HG03521 (cell line): Measurements from ENCODE around the gene BAG5.

Experiments
- ATAC-seq: cut with Tn5 transposase; IDR thresholded peaks from one replicate; pipeline ENCODE4 v1.9.1; 2021; ENCODE audit warnings: mild to moderate bottlenecking, moderate library complexity; ENCODE audit not compliant: unreplicated experiment

Gene BAG5

GRCh38 chr14:103535891-103536565 lies 26.4 kb downstream of the BAG5 start:
- no peak for ATAC-seq

GRCh38 chr14:103535081-103535890 lies 27.2 kb downstream of the BAG5 start:
- no peak for ATAC-seq

- ATAC-seq: no peak
Observed at GRCh38 chr14:103534576-103535061, 27.8 kb downstream of the BAG5 start.

- no peak for ATAC-seq
Observed at GRCh38 chr14:103533999-103534575, 28.4 kb downstream of the BAG5 start.

GRCh38 chr14:103533137-103533998 lies 29.1 kb downstream of the BAG5 start:
- ATAC-seq: no peak

GRCh38 chr14:103532216-103533136 lies 30.0 kb downstream of the BAG5 start:
- no peak for ATAC-seq

GRCh38 chr14:103531421-103532215 lies 30.8 kb downstream of the BAG5 start:
- ATAC-seq: no peak

- no peak for ATAC-seq
Observed at GRCh38 chr14:103530831-103531230, 31.6 kb downstream of the BAG5 start.

- no peak for ATAC-seq
Observed at GRCh38 chr14:103530390-103530789, 32.1 kb downstream of the BAG5 start.

GRCh38 chr14:103529383-103530365 lies 32.8 kb downstream of the BAG5 start:
- no peak for ATAC-seq

- peak; percentile 55 for ATAC-seq
Observed at GRCh38 chr14:103528587-103529382, 33.7 kb downstream of the BAG5 start, which contains the start of gene TRMT61A. Gene TRMT61A, plus strand, starts transcription at chr14:103529196. Its CDS starts 783 bp downstream, at chr14:103529979.

GRCh38 chr14:103528146-103528586 lies 34.3 kb downstream of the BAG5 start:
- ATAC-seq: no peak

GRCh38 chr14:103527408-103528145 lies 34.9 kb downstream of the BAG5 start:
- ATAC-seq: no peak

- no peak for ATAC-seq
Observed at GRCh38 chr14:103526914-103527248, 35.6 kb downstream of the BAG5 start.

GRCh38 chr14:103526247-103526913 lies 36.1 kb downstream of the BAG5 start:
- ATAC-seq: no peak
